Breast epithelium (tissue), 4 donors: ENCODE measurements around the gene MAT1A. TPM values are rescaled to one million over a fixed set of nuclear protein-coding genes. Genes with fewer than 3 reads are reported as not detected.

ENCODE experiments used
- DNase-seq, 2 donors: peaks; one replicate each; pipeline ENCODE4 v3.0.0-alpha.2; 2019; ENCODE audit warnings: low spot score in 2 of 2
- H3K27ac ChIP-seq, 2 donors: fragments of 200-600 bp; sonication (generic) in 1 of 2; one replicate each; pipeline ENCODE4 v1.5.1; 2016 to 2019; ENCODE audit warnings: mild to moderate bottlenecking in 1 of 2
- H3K27me3 ChIP-seq, 2 donors: fragments of 200-600 bp; sonication (generic) in 1 of 2; one replicate each; pipeline versions ENCODE4 v1.5.1 to v1.6.0; 2017 to 2019; ENCODE audit warnings: control low read depth in 1 of 2, mild to moderate bottlenecking in 1 of 2
- H3K36me3 ChIP-seq: fragments of 200-600 bp; one replicate; pipeline ENCODE4 v1.5.1; 2019
- H3K4me1 ChIP-seq, 2 donors: fragments of 200-600 bp; sonication (generic); one replicate each; pipeline ENCODE4 v1.5.1; 2016 to 2019; ENCODE audit warnings: control low read depth in 1 of 2
- H3K4me3 ChIP-seq, 3 donors: fragments of 200-600 bp; sonication (generic); 1 replicate in 2 of 3; 2 replicates in 1 of 3; pipeline ENCODE4 v1.5.1; 2016 to 2019; ENCODE audit warnings: mild to moderate bottlenecking in 3 of 3, moderate library complexity in 2 of 3
- H3K9me3 ChIP-seq, 2 donors: fragments of 200-600 bp; sonication (generic) in 1 of 2; one replicate each; pipeline ENCODE4 v1.5.1; 2016 to 2019; ENCODE audit warnings: control low read depth in 1 of 2
- POLR2A ChIP-seq: fragments of 450-650 bp; IDR thresholded peaks from one replicate; pipeline ENCODE4 v1.6.1; 2016; ENCODE audit warnings: antibody characterized with exemption, mild to moderate bottlenecking, moderate library complexity
- POLR2AphosphoS5 ChIP-seq, 3 donors: sonication (generic); formaldehyde crosslinking; IDR thresholded peaks; one replicate each; pipeline ENCODE4 v1.6.1; 2017; ENCODE audit warnings: antibody characterized with exemption in 3 of 3
- intact Hi-C: fragments of 100-400 bp; cut with DNase I; formaldehyde crosslinking; loops from one replicate; pipeline ENCODE4 v1.15.1; 2023; ENCODE audit warnings: low total_unique reads
- total RNA-seq, 3 donors: library from RNA; depleted of rRNA; stranded (reverse); fragments of >200 nt; gene quantifications; one replicate each; pipeline ENCODE4 v1.1.0, GENCODE V29; 2016
- TF ChIP-seq, protein P1 (sequence below), 3 donors: fragments of 450-650 bp; IDR thresholded peaks; one replicate each; pipeline ENCODE4 v1.5.1; 2016 to 2017; ENCODE audit warnings: antibody characterized with exemption in 3 of 3, mild to moderate bottlenecking in 3 of 3, moderate library complexity in 3 of 3

MAT1A gene
- total RNA-seq = under 1 TPM in 2 of 3 donors, not detected in 1; 0.29 to 0.98 TPM

GRCh38 chr10:80289451-80290287 lies at the start of gene MAT1A:
Gene MAT1A, minus strand, starts transcription at chr10:80289658. Its CDS starts 235 bp downstream, at chr10:80289423.
- TF ChIP-seq, protein P1, sequence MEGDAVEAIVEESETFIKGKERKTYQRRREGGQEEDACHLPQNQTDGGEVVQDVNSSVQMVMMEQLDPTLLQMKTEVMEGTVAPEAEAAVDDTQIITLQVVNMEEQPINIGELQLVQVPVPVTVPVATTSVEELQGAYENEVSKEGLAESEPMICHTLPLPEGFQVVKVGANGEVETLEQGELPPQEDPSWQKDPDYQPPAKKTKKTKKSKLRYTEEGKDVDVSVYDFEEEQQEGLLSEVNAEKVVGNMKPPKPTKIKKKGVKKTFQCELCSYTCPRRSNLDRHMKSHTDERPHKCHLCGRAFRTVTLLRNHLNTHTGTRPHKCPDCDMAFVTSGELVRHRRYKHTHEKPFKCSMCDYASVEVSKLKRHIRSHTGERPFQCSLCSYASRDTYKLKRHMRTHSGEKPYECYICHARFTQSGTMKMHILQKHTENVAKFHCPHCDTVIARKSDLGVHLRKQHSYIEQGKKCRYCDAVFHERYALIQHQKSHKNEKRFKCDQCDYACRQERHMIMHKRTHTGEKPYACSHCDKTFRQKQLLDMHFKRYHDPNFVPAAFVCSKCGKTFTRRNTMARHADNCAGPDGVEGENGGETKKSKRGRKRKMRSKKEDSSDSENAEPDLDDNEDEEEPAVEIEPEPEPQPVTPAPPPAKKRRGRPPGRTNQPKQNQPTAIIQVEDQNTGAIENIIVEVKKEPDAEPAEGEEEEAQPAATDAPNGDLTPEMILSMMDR (IDR thresholded peaks at IDR 0.05) = no peak
- TF ChIP-seq POLR2AphosphoS5 (IDR thresholded peaks at IDR 0.05) = no peak
- no peak for TF ChIP-seq POLR2A
- Histone ChIP-seq H3K4me3 (peak within 1 kb of the TSS in 2 of 3 donors; percentile 24 to 45), H3K4me1 (no peaks in the 10 kb centered on the region), H3K9me3 (no peaks in the 10 kb centered on the region), H3K27me3 (no peaks in the 10 kb centered on the region), H3K27ac (peak within 1 kb of the TSS; percentile 3 to 42), H3K36me3 (no peaks in the 10 kb centered on the region)
- DNase-seq = peak in 1 of 2 donors; percentile 56
- intact Hi-C loops = no loop called here

- TF ChIP-seq, protein P1 (IDR thresholded peaks at IDR 0.05) = no peak
- no peak for TF ChIP-seq POLR2AphosphoS5 (IDR thresholded peaks at IDR 0.05)
- TF ChIP-seq POLR2A = no peak
- H3K27me3 ChIP-seq = no peaks in the 10 kb centered on the region
- intact Hi-C loops = no loop called here
- H3K4me1 ChIP-seq = no peaks in the 10 kb centered on the region
- H3K4me3 ChIP-seq = no peak overlapping the region
- no peaks in the 10 kb centered on the region for H3K36me3 ChIP-seq
- no peak for DNase-seq
- no peak overlapping the region for H3K27ac ChIP-seq
- no peaks in the 10 kb centered on the region for H3K9me3 ChIP-seq
Measured at GRCh38 chr10:80333983-80334382, 44.5 kb upstream of the MAT1A start.

DNA sequence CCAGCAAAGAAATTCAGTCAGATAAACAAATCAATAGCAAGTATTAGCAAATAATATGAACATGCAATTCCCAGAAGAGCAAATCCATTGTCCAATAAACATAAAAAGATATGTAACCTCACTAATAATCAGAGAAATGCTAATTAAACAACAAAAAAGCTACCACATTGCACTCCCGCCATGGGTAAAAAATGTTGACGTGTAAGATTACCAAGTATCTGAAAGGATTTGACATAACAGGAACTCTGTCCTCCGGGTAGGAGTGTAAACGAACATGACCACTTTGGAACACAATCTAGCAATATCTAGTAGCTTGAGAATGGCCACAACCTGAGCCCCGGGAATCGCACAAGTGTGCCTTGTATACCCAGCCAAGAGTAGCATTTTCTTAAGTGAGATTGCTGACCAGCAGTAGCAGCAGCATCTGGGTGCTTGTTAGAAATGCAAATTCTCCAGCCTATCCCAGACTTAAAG lies 35.5 kb upstream of the MAT1A start:
- Histone ChIP-seq H3K4me1 (no peaks in the 10 kb centered on the region), H3K4me3 (no peak overlapping the region), H3K36me3 (no peaks in the 10 kb centered on the region), H3K27ac (no peak overlapping the region), H3K27me3 (no peaks in the 10 kb centered on the region), H3K9me3 (no peaks in the 10 kb centered on the region)
- no peak for TF ChIP-seq POLR2A
- TF ChIP-seq, protein P1 (IDR thresholded peaks at IDR 0.05) = no peak
- no peak for DNase-seq
- intact Hi-C loops = no loop called here

- Histone ChIP-seq H3K36me3 (no peaks in the 10 kb centered on the region), H3K4me3 (no peak overlapping the region), H3K9me3 (no peaks in the 10 kb centered on the region), H3K4me1 (no peaks in the 10 kb centered on the region), H3K27ac (no peak overlapping the region), H3K27me3 (no peaks in the 10 kb centered on the region)
- no peak for DNase-seq
- intact Hi-C loops = no loop called here
- TF ChIP-seq, protein P1 (IDR thresholded peaks at IDR 0.05) = no peak
- TF ChIP-seq POLR2A (no peak), POLR2AphosphoS5 (IDR thresholded peaks at IDR 0.05) (no peak)
Measured at GRCh38 chr10:80324086-80324485, 34.6 kb upstream of the MAT1A start.

GRCh38 chr10:80323311-80323710 lies 33.9 kb upstream of the MAT1A start:
- Histone ChIP-seq H3K4me1 (no peaks in the 10 kb centered on the region), H3K27ac (no peak overlapping the region), H3K27me3 (no peaks in the 10 kb centered on the region), H3K9me3 (no peaks in the 10 kb centered on the region), H3K36me3 (no peaks in the 10 kb centered on the region), H3K4me3 (no peak overlapping the region)
- no peak for DNase-seq
- intact Hi-C loops = no loop called here
- TF ChIP-seq, protein P1 (IDR thresholded peaks at IDR 0.05) = no peak
- no peak for TF ChIP-seq POLR2A
- no peak for TF ChIP-seq POLR2AphosphoS5 (IDR thresholded peaks at IDR 0.05)
